LNCaP clone FGC (cell line): ENCODE measurements around the gene TFF3.
"Not testable (repeated sequence)": the region's sequence is repeated elsewhere in the genome, so short reads cannot be mapped to it uniquely, and the experiment has no call there.

ENCODE experiments used
- DNase-seq: peaks from one replicate; pipeline ENCODE4 v3.0.0-alpha.2; 2011; ENCODE audit warnings: low read depth
- H3K4me3 ChIP-seq: 2 replicates; pipeline ENCODE4 v1.5.1; 2011; ENCODE audit warnings: mild to moderate bottlenecking, low read depth, low read length, control low read depth
- CTCF ChIP-seq: IDR thresholded peaks from 2 replicates; pipeline ENCODE4 v1.5.1; 2012; ENCODE audit warnings: mild to moderate bottlenecking; ENCODE audit not compliant: control insufficient read depth, insufficient read depth; ENCODE audit errors: extremely low read depth

Gene TFF3

GRCh38 chr21:42294273-42294880, 20.8 kb downstream of the TFF3 start:
- no peak overlapping the region for H3K4me3 ChIP-seq
- no peak for DNase-seq
- TF ChIP-seq CTCF, result no peak

DNA sequence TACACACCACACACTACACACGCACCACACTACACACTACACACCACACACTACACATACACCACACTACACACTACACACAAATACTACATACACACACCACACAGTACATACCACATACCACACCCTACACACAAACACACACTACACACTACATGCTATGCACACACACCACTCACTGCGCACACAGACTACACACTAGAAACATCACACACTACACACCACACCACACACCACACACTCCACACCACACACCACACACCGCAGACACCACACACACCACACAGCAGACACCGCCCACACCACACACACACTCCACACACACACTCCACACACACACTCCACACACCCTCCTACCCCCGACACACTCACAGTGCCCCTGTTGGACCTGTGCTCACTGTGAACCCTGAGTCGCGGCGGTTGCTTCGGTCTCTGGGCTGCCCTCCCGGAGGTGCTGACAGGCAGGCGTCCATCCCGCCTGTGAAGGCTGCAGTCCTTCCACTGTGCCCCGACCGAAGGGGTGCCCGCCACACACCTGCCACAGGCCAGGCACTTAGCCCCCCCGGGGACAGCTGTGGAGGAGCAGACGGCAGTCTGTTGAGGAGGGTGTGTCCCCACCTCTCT, 21.4 kb downstream of the TFF3 start:
- no peak for TF ChIP-seq CTCF
- no peak for DNase-seq
- no peak overlapping the region for H3K4me3 ChIP-seq

- DNase-seq, H3K4me3 ChIP-seq: not testable (repeated sequence)
Measured at GRCh38 chr21:42292563-42293142, 22.6 kb downstream of the TFF3 start.

GRCh38 chr21:42291751-42292562, 23.3 kb downstream of the TFF3 start:
- no peak for DNase-seq
- TF ChIP-seq CTCF, result no peak
- no peak overlapping the region for H3K4me3 ChIP-seq

GRCh38 chr21:42291003-42291750, 24.0 kb downstream of the TFF3 start:
- no peak overlapping the region for H3K4me3 ChIP-seq
- TF ChIP-seq CTCF, result no peak
- DNase-seq, result no peak

DNA sequence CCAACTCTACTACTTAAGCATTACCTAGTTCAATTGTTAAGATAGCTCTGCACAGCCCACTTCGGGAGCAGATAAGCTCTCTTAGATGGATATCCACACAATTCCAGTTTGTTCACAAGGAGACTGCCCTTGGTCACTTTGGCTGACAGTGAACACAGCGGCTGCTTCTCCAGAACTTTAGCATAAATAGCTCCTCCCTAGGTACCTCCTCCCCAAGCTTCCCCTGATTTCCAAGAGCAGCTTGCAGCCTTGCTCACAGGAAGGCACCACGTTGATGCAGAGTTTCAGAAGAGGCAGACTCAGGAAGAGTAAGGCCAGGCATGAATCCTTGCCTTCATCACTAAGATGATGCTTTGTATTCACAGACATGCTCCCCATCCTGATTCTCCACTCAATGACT, 24.7 kb downstream of the TFF3 start:
- TF ChIP-seq CTCF, result no peak
- DNase-seq, result no peak
- H3K4me3 ChIP-seq, result no peak overlapping the region
